Motor neuron (in vitro differentiated cells): ENCODE data around the gene ZNF799. TPM values are rescaled to one million over a fixed set of nuclear protein-coding genes. Genes with fewer than 3 reads are reported as not detected.

Experiments used
- ATAC-seq, 8 experiments: fragments of 200-7000 bp; cut with Tn5 transposase; replicated peaks in 6 of 8; 2 replicates each; pipeline ENCODE4 v1.8.0; 2021; ENCODE audit warnings: mild to moderate bottlenecking in 8 of 8, moderate library complexity in 8 of 8
- H3K27ac ChIP-seq, 2 donors: fragments of 250-450 bp; sonication (Bioruptor Pico); 2 replicates each; pipeline ENCODE4 v1.9.0; 2021; ENCODE audit warnings: antibody characterized with exemption in 2 of 2, mild to moderate bottlenecking in 2 of 2, moderate library complexity in 1 of 2
- H3K4me1 ChIP-seq, 2 donors: fragments of 250-450 bp; sonication (Bioruptor Pico); replicated peaks in 1 of 2; 2 replicates each; pipeline ENCODE4 v1.6.1; 2021; ENCODE audit warnings: antibody characterized with exemption in 2 of 2, mild to moderate bottlenecking in 2 of 2, moderate library complexity in 1 of 2
- H3K4me3 ChIP-seq, 5 donors: fragments of 250-450 bp; sonication (Bioruptor Pico); 2 replicates each; pipeline ENCODE4 v1.9.0; 2021; ENCODE audit warnings: antibody characterized with exemption in 5 of 5, mild to moderate bottlenecking in 5 of 5, moderate library complexity in 4 of 5
- WGBS, 10 experiments: fragments of 450-650 bp; shearing (Covaris generic); methylation state at CpG; one replicate each; pipeline ENCODE4 v1.0.0; 2022; 5-methylcytosine and 5-hydroxymethylcytosine counted together
- in situ Hi-C, 9 experiments: fragments of 400-800 bp; cut with MboI; loops; one replicate each; pipeline ENCODE4 v1.15.0; 2021; ENCODE audit warnings: low sequenced_read_pairs in 9 of 9, low pct_unique_long_range_greater_than_20kb in 2 of 9; ENCODE audit not compliant: unreplicated experiment in 9 of 9
- total RNA-seq, 8 experiments: library from RNA; unstranded; fragments of 300-600 nt; gene quantifications; 2 replicates each; pipeline versions ENCODE4 v1.2.3 to v1.2.4, GENCODE V29; 2022

ZNF799 gene
- total RNA-seq, 8 experiments from 2014 or later = 0.92 to 4.8 (median 3.2) TPM

GRCh38 chr19:12345197-12345596 lies 55.9 kb downstream of the ZNF799 start:
- in situ Hi-C loops = no loop called here
- Histone ChIP-seq H3K4me1 (no peaks in the 10 kb centered on the region), H3K4me3 (no peak overlapping the region), H3K27ac (no peak overlapping the region)
- WGBS, 10 experiments = 43 to 100% (median 70%) methylated on average over 1 of the region's 1 CpG; no CpG with 5 or more reads in 2 of the 10 experiments
- no peak for ATAC-seq

Other genes with a start within 250 kb of the ZNF799 start
- 10 to 100 TPM in 6 of 8 experiments, 1 to 10 TPM in 2; 1.6 to 36.3 (median 30.2) TPM for gene ZNF625, start 244.5 kb downstream of the ZNF799 start, total RNA-seq
- gene ZNF136, start 238.2 kb downstream of the ZNF799 start, total RNA-seq = 10 to 100 TPM in 4 of 8 experiments, 1 to 10 TPM in 4; 4.7 to 12.4 (median 10.5) TPM
- 10 to 100 TPM in 6 of 8 experiments, 1 to 10 TPM in 2; 8.3 to 21.7 (median 16.2) TPM for gene ZNF44, start 106.4 kb downstream of the ZNF799 start, total RNA-seq
- gene ZNF563, start 67.6 kb downstream of the ZNF799 start, total RNA-seq = 1 to 10 TPM in 7 of 8 experiments, under 1 TPM in 1; 0.81 to 5.4 (median 3.1) TPM
- 10 to 100 TPM in 4 of 8 experiments, 1 to 10 TPM in 2, under 1 TPM in 2; 0.31 to 16.5 (median 8.5) TPM for gene ZNF442, start 35.6 kb downstream of the ZNF799 start, total RNA-seq
- gene ZNF443, start 39.8 kb upstream of the ZNF799 start, total RNA-seq = 10 to 100 TPM in 2 of 8 experiments, 1 to 10 TPM in 5, under 1 TPM in 1; 0.61 to 11.5 (median 7.6) TPM
- 10 to 100 TPM in 5 of 8 experiments, 1 to 10 TPM in 2, under 1 TPM in 1; 0.46 to 16.3 (median 12.3) TPM for gene ZNF709, start 83.5 kb upstream of the ZNF799 start, total RNA-seq
- gene ZNF564, start 150.2 kb upstream of the ZNF799 start, total RNA-seq = 10 to 100 TPM in 6 of 8 experiments, 1 to 10 TPM in 2; 4.0 to 20.6 (median 15.5) TPM
- 10 to 100 TPM in 1 of 8 experiments, 1 to 10 TPM in 7; 6.0 to 11.1 (median 7.3) TPM for gene ZNF490, start 209.5 kb upstream of the ZNF799 start, total RNA-seq
- 10 to 100 TPM; 12.1 to 26.4 (median 17.6) TPM for gene ZNF791, start 209.6 kb upstream of the ZNF799 start, total RNA-seq